Activated T-cell treated with anti-CD3 and anti-CD28 coated beads, Interleukin-2, amount 50 U/mL, for 24 hours (primary cell): ENCODE measurements around the gene RGL2.
"Not testable (repeated sequence)": the region's sequence is repeated elsewhere in the genome, so short reads cannot be mapped to it uniquely, and the experiment has no call there.

Experiments used
- DNase-seq: peaks from one replicate; pipeline ENCODE4 v3.0.0-alpha.2; 2020
- H3K27ac Mint-ChIP-seq: 2 replicates; pipeline ENCODE4 v1.8.0; 2020; ENCODE audit warnings: mild to moderate bottlenecking, mixed read lengths
- H3K27me3 Mint-ChIP-seq: 2 replicates; pipeline ENCODE4 v1.8.0; 2020; ENCODE audit warnings: mixed read lengths
- H3K36me3 Mint-ChIP-seq: 2 replicates; pipeline ENCODE4 v1.8.0; 2020; ENCODE audit warnings: low read depth, mixed read lengths
- H3K4me1 Mint-ChIP-seq: 2 replicates; pipeline ENCODE4 v1.8.0; 2020; ENCODE audit warnings: low read depth, mixed read lengths
- H3K4me3 Mint-ChIP-seq: 2 replicates; pipeline ENCODE4 v1.8.0; 2020; ENCODE audit warnings: mild to moderate bottlenecking, moderate library complexity, mixed read lengths
- H3K9me3 Mint-ChIP-seq: 2 replicates; pipeline ENCODE4 v1.8.0; 2020; ENCODE audit warnings: mixed read lengths

The RGL2 gene, protein sequence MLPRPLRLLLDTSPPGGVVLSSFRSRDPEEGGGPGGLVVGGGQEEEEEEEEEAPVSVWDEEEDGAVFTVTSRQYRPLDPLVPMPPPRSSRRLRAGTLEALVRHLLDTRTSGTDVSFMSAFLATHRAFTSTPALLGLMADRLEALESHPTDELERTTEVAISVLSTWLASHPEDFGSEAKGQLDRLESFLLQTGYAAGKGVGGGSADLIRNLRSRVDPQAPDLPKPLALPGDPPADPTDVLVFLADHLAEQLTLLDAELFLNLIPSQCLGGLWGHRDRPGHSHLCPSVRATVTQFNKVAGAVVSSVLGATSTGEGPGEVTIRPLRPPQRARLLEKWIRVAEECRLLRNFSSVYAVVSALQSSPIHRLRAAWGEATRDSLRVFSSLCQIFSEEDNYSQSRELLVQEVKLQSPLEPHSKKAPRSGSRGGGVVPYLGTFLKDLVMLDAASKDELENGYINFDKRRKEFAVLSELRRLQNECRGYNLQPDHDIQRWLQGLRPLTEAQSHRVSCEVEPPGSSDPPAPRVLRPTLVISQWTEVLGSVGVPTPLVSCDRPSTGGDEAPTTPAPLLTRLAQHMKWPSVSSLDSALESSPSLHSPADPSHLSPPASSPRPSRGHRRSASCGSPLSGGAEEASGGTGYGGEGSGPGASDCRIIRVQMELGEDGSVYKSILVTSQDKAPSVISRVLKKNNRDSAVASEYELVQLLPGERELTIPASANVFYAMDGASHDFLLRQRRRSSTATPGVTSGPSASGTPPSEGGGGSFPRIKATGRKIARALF

DNA sequence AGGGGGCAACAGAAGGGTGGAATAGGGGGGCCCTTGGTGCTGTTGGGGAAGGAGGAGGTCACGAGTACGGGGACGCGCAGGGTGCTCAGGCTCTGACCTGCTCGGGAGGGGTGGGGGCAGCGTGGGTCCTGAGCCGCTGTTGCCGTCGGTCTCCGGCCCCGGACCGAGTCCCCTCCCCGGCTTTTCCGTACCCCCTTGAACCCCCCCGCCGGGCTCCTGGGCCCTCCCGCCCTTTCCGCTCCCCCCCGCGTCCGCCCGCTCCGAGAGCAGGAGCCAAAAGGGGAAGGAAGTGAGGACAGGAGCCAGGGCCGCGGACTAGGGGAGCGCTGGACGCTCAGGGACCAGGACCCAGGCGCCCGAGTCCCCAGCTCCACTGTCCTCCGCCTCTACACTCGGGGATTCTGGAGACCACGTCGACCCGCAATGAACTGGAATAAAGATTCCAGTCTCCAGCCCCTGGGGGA, at the start of gene RGL2:
Gene RGL2 (minus strand): TSS at position 170 of the 464 bp plus-strand sequence. CDS start 332 bp downstream, outside the sequence.
- H3K27me3 Mint-ChIP-seq, result no peaks in the 10 kb centered on the region
- DNase-seq, result no peak
- H3K4me1 Mint-ChIP-seq, result peaks cover 37% of the 10 kb centered on the region
- peak within 1 kb of the TSS; percentile 91 for H3K4me3 Mint-ChIP-seq
- H3K9me3 Mint-ChIP-seq, result no peaks in the 10 kb centered on the region
- H3K36me3 Mint-ChIP-seq, result peaks cover 70% of the 10 kb centered on the region
- H3K27ac Mint-ChIP-seq, result peak within 1 kb of the TSS; percentile 99

DNA sequence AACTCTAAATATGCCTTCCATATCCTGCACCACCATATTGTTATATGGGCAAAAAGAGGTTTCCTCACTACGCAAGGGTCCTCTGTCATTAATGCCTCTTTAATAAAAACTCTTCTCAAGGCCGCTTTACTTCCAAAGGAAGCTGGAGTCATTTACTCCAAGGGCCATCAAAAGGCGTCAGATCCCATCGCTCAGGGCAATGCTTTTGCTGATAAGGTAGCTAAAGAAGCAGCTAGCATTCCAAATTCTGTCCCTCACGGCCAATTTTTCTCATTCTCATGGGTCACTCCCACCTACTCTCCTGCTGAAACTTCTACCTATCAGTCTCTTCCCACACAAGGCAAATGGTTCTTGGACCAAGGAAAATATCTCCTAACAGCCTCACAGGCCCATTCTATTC, 49.1 kb upstream of the RGL2 start:
- Mint-ChIP-seq H3K9me3 (no peaks in the 10 kb centered on the region), H3K27ac (no peak overlapping the region), H3K4me1 (peaks cover 22% of the 10 kb centered on the region), H3K4me3 (no peak overlapping the region), H3K27me3 (no peaks in the 10 kb centered on the region), H3K36me3 (no peaks in the 10 kb centered on the region)
- DNase-seq, result no peak

DNA sequence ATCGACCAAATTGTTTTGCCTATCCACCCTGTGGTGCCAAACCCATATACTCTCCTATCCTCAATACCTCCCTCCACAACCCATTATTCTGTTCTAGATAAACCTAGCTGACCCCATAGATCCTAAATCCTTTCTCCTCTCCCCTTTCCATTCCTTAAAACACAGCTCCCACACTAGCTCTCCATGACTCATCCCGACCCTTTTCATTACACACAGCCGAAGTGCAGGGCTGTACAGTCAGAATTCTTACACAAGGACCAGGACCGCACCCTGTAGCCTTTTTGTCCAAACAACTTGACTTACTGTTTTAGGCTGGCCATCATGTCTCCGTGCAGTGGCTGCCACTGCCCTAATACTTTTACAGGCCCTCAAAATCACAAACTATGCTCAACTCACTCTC, 48.2 kb upstream of the RGL2 start:
- not testable (repeated sequence) for DNase-seq, H3K36me3 Mint-ChIP-seq, H3K27ac Mint-ChIP-seq, H3K9me3 Mint-ChIP-seq, H3K27me3 Mint-ChIP-seq, H3K4me3 Mint-ChIP-seq
- peaks cover 22% of the 10 kb centered on the region for H3K4me1 Mint-ChIP-seq

DNA sequence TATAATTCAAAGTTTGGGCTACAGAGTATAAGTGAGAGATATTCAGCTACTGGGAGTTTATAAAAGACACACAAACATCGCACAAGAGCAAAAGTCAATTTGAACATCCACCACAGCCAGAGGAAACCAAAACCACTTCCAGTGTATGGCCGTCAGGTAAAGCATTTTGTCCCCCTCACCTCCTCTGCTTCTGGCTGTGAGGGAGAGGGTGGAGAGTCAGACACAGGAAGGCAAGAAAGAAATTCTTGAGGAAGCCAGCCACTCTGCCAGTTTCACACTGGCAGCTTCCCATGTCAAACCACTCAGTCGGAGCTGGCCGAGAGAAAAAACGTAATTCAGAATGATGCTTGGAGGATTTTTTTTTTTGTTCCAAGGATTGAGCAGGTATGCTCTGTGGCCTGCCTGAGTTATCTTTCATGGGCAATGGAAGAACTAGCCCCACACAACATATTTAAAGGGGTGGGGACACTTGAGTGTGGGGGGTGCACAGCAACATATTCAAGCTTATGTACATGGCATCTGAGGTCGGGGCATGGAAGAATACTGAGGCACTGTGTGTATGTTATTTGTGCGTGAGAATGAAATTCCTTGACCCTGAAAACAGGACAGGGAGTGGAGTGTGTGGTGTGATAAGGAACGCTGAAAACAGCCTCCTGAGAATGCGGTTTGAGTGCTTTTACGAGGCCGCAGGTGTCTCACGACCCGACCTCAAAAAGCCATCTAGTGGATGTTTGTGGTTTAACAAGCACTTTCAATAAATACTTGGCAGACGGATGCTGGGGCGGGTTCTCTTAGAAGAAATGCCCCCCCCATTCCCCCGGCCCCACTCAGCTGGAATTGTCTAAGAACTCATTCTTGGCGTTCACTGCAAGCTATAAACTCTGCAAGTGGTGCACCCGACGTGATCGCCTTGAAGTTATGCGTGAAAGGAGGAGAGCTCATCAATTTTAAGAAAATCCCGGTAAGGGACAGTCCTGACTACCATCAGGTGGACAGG, 46.3 kb upstream of the RGL2 start:
- H3K4me1 Mint-ChIP-seq, result peaks cover 22% of the 10 kb centered on the region
- H3K4me3 Mint-ChIP-seq, result peak overlapping the region; percentile 70
- no peaks in the 10 kb centered on the region for H3K27me3 Mint-ChIP-seq
- H3K9me3 Mint-ChIP-seq, result no peaks in the 10 kb centered on the region
- DNase-seq, result peak; percentile 65
- no peaks in the 10 kb centered on the region for H3K36me3 Mint-ChIP-seq
- H3K27ac Mint-ChIP-seq, result peak overlapping the region; percentile 87

DNA sequence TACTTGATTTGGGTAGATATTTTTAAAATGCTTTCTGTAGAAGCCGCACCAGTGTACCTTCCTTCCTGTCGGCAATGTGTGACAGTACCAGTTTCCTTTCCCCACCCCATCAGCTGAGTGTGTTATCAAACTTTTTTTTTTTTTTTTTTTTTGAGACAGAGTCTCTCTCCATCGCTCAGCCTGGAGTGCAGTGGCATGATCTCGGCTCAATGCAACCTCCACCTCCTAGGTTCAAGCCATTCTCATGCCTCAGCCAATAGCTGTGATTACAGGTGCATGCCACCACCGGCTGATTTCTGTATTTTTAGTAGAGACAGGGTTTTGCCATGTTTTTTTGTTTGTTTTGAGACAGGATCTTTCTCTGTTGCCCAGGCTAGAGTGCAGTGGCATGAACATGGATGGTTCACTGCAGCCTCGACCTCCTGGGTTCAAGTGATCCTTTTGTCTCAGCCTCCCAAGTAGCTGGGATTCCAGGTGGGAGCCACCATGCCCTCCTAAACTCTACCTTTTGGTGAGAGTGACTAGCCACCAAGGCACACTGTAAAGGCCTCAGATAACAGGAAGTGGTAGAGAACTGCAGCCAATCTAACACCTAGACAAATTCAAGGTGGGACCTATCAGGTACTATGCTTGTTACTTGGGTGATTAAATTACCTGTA, 45.3 kb upstream of the RGL2 start:
- Mint-ChIP-seq H3K4me1 (peaks cover 22% of the 10 kb centered on the region), H3K27me3 (no peaks in the 10 kb centered on the region), H3K36me3 (no peaks in the 10 kb centered on the region), H3K9me3 (no peaks in the 10 kb centered on the region), H3K27ac (peak overlapping the region; percentile 54), H3K4me3 (peak overlapping the region; percentile 40)
- peak; percentile 41 for DNase-seq

DNA sequence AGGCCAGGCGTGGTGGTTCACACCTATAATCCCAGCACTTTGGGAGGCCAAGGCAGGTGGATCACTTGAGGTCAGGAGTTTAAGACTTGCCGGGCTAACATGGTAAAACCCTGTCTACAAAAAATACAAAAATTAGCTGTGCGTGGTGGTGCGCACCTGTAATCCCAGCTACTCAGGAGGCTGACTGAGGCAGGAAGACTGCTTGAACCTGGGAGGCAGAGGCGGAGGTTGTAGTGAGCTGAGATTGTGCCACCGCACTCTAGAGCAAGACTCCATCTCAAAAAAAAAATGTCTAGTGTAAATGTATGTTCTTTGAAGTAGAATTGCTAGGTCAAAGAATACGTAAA, 44.8 kb upstream of the RGL2 start:
- H3K9me3 Mint-ChIP-seq, H3K27me3 Mint-ChIP-seq, H3K36me3 Mint-ChIP-seq: not testable (repeated sequence)
- H3K4me1 Mint-ChIP-seq, result peaks cover 22% of the 10 kb centered on the region
- DNase-seq, result peak; percentile 38
- H3K27ac Mint-ChIP-seq, result peak overlapping the region; percentile 54
- peak overlapping the region; percentile 40 for H3K4me3 Mint-ChIP-seq

DNA sequence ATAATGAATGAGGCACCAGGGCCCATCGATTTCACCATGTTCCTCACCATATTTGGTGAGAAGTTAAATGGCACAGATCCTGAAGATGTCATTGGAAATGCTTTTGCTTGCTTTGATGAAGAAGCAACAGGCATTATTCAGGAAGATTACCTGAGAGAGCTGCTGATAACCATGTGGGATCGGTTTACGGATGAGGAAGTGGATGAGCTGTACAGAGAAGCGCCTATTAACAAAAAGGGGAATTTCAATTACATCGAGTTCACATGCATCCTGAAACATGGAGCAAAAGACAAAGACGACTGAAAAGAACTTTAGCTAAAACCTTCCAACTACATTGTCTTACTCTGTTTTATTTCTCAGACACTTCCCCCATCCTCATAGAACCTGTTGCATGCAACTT, 40.5 kb upstream of the RGL2 start:
- H3K36me3 Mint-ChIP-seq, result no peaks in the 10 kb centered on the region
- no peak overlapping the region for H3K27ac Mint-ChIP-seq
- H3K4me1 Mint-ChIP-seq, result peaks cover 11% of the 10 kb centered on the region
- H3K4me3 Mint-ChIP-seq, result no peak overlapping the region
- DNase-seq, result no peak
- no peaks in the 10 kb centered on the region for H3K27me3 Mint-ChIP-seq
- no peaks in the 10 kb centered on the region for H3K9me3 Mint-ChIP-seq

DNA sequence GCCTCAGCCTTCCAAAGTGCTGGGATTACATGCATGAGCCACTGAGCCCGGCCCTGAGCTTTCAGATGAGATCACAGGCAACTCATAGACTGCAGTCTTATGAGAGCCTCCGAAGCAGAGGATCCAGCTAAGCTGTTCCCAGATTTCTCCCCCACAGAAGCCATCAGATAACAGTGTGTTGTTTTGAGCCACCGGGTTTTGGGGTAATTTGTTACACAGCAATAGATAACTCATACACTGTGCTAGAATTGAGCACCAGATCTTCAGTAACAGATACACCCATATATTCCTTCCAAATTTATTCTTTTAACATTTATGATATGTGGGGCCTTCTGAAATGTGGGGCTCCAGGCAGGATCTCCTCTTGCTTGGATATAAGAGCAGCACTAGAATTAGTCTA, 37.8 kb upstream of the RGL2 start:
- no peaks in the 10 kb centered on the region for H3K27me3 Mint-ChIP-seq
- DNase-seq, result no peak
- H3K4me1 Mint-ChIP-seq, result peaks cover 15% of the 10 kb centered on the region
- no peak overlapping the region for H3K4me3 Mint-ChIP-seq
- no peak overlapping the region for H3K27ac Mint-ChIP-seq
- no peaks in the 10 kb centered on the region for H3K36me3 Mint-ChIP-seq
- no peaks in the 10 kb centered on the region for H3K9me3 Mint-ChIP-seq

DNA sequence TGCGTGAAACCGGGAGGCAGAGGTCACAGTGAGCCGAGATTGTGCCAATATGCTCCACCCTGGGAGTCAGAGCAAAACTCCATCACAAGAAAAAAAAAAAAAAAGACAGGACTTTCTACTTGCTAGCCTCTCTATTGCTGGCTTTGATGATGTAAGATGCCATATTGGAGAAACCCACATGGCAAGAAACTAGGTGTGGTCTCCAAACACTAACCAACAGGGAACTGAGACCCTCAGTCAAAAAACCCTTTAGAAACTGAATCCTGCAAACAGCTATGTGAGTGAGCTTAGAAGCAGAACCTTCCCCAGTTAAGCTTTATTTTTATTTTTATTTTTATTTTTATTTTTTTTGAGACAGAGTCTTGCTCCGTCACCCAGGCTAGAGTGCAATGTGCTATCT, 37.2 kb upstream of the RGL2 start:
- H3K4me1 Mint-ChIP-seq, result peaks cover 15% of the 10 kb centered on the region
- H3K27ac Mint-ChIP-seq, result no peak overlapping the region
- DNase-seq, result no peak
- no peaks in the 10 kb centered on the region for H3K9me3 Mint-ChIP-seq
- H3K36me3 Mint-ChIP-seq, result no peaks in the 10 kb centered on the region
- H3K4me3 Mint-ChIP-seq, result no peak overlapping the region
- H3K27me3 Mint-ChIP-seq, result no peaks in the 10 kb centered on the region

DNA sequence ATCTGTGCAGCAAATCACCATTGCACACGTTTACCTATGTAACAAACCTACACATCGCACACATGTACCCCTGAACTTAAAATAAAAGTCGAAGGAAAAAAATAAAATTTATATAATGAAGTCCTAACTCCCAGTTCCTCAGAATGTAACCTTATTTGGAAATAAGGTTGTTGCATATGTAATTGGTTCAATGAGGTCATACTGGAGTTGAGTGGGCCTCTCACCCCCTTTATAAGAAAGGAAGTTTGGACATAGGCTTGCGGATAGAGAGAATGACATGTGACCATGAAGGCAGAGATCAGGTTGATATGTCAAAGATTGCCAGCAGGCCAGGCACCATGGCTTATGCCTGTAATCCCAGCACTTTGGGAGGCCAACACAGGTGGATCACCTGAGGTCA, 34.9 kb upstream of the RGL2 start:
- H3K4me3 Mint-ChIP-seq, result no peak overlapping the region
- peaks cover 15% of the 10 kb centered on the region for H3K4me1 Mint-ChIP-seq
- no peaks in the 10 kb centered on the region for H3K9me3 Mint-ChIP-seq
- DNase-seq, result no peak
- peak overlapping the region; percentile 29 for H3K27ac Mint-ChIP-seq
- no peaks in the 10 kb centered on the region for H3K27me3 Mint-ChIP-seq
- no peaks in the 10 kb centered on the region for H3K36me3 Mint-ChIP-seq

DNA sequence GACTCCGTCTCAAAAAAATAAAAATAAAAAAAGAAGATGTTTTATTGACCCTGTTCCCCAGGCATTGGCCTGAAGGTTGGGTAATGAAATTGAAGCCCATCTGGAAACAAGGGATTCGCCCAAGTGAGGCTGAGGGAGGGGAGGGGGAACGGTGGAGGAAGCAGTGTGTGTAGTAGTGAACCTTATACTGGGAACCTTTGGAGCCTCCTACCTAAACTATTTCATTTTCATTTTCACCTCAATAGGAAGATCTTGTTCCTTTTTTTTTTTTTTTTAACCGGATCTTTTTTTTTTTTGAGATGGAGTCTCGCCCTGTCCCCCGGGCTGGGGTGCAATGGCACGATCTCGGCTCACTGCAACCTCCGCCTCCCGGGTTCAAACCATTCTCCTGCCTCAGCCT, 32.0 kb upstream of the RGL2 start:
- peaks cover 15% of the 10 kb centered on the region for H3K4me1 Mint-ChIP-seq
- H3K36me3 Mint-ChIP-seq, result no peaks in the 10 kb centered on the region
- no peak overlapping the region for H3K4me3 Mint-ChIP-seq
- no peaks in the 10 kb centered on the region for H3K27me3 Mint-ChIP-seq
- no peaks in the 10 kb centered on the region for H3K9me3 Mint-ChIP-seq
- no peak overlapping the region for H3K27ac Mint-ChIP-seq
- no peak for DNase-seq

DNA sequence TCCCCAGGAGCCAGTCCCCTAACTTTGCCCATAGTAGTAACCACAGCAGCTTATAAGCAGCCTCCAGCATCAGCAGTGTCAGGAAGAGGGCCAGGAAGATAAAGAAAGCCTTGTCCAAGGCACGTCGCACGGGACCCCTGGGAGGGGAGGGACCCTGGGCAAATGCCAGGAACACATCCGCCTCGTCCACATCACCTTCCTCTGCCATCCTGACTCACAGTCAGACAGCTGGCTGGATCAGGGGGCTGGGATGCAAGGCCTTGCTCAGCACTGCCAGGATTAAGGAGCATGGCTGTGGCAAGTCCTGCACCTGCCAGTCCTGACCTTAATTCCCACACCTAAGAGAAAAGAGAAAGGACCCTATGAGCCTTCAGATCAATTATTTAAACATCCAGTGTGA, 30.3 kb upstream of the RGL2 start:
- Mint-ChIP-seq H3K27ac (no peak overlapping the region), H3K4me1 (peaks cover 16% of the 10 kb centered on the region), H3K4me3 (no peak overlapping the region), H3K27me3 (no peaks in the 10 kb centered on the region), H3K36me3 (no peaks in the 10 kb centered on the region), H3K9me3 (no peaks in the 10 kb centered on the region)
- no peak for DNase-seq

DNA sequence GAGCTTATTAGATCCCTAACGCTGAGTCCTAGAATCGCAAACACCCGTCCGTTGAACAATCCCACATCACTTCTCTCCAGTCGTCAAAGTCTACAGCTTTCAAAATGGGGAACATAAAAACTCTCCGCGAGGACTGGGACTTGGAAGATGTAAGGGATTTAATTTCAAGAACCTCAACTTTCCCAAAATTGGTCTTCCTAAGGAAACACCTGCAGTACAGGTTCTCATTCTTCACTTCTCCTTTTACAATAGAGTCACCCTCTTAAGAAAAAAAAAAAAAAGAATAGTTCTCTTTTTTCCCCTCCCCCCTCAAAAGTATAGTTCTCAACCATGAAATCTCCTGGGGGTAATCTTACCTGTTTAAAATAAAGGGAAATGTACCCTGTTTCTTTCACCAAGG, 25.4 kb upstream of the RGL2 start:
- DNase-seq, result no peak
- Mint-ChIP-seq H3K27ac (peak overlapping the region; percentile 98), H3K4me1 (peaks cover 42% of the 10 kb centered on the region), H3K4me3 (peak overlapping the region; percentile 92), H3K27me3 (no peaks in the 10 kb centered on the region), H3K36me3 (peaks cover 46% of the 10 kb centered on the region), H3K9me3 (no peaks in the 10 kb centered on the region)

DNA sequence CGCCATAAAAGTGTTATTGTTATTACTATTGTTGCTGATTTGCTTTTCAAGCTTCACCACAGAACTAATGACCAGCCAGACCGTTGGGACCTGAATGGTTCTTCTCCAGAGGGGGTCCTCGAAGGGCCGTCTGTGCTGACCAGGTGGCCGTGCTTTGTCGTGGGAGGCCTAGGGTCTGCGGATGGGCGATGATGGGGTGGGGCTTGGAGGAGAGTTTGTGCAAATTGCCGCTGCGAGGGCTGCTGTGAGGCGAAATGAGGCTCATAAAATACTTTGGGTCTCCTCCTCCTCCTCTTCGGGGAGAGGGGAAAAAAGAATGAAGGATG, 24.8 kb upstream of the RGL2 start:
- H3K4me1 Mint-ChIP-seq, result peaks cover 47% of the 10 kb centered on the region
- H3K9me3 Mint-ChIP-seq, result no peaks in the 10 kb centered on the region
- no peaks in the 10 kb centered on the region for H3K27me3 Mint-ChIP-seq
- H3K4me3 Mint-ChIP-seq, result peak overlapping the region; percentile 92
- H3K36me3 Mint-ChIP-seq, result peaks cover 52% of the 10 kb centered on the region
- DNase-seq, result no peak
- peak overlapping the region; percentile 98 for H3K27ac Mint-ChIP-seq
